Hepatocyte (in vitro differentiated cells): ENCODE data around the gene NHERF1.

Source experiments
- CTCF ChIP-seq: fragments of 200-600 bp; sonication (generic); IDR thresholded peaks from 2 replicates; pipeline ENCODE4 v1.5.1; 2016; ENCODE audit warnings: antibody characterized with exemption, mild to moderate bottlenecking; ENCODE audit not compliant: poor library complexity
- EZH2 ChIP-seq: fragments of 200-600 bp; sonication (generic); IDR thresholded peaks from 2 replicates; pipeline ENCODE4 v1.6.1; 2016; ENCODE audit warnings: antibody characterized with exemption, mild to moderate bottlenecking, borderline replicate concordance
- EZH2phosphoT487 ChIP-seq: fragments of 200-600 bp; sonication (generic); IDR thresholded peaks from one replicate; pipeline ENCODE4 v1.6.1; 2018; ENCODE audit warnings: antibody characterized with exemption, mild to moderate bottlenecking, low read depth, moderate library complexity; ENCODE audit not compliant: unreplicated experiment, severe bottlenecking

DNA sequence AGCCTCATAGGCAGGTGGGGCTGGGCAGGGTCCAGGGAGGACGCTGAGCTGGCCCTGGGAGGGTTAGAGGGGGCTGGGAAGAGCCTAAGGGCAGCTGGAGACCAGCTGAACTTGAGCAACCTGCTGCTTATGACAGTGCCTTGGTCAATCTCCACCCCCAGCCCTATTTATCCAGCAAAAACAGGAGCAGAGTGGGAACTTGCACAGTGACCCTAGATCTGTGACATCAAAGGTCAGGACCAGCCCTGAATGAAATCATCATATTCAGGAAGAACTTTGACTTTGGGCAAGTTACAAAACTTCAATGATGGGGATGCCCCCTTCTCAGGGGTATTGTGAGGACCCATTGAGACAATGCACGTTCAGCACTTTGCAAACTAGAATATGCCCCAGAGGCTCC, 45.1 kb upstream of the NHERF1 start:
- TF ChIP-seq CTCF: no peak
- TF ChIP-seq EZH2: no peak
- no peak for TF ChIP-seq EZH2phosphoT487
